OCI-LY7 (cell line): ENCODE results near the gene ROBO3. TPM values are rescaled to one million over a fixed set of nuclear protein-coding genes. Genes with fewer than 3 reads are reported as not detected.

Experiments used
- BruUV-seq: library from RNA; stranded (reverse); fragments of 400-500 nt; replicated peaks from 2 replicates; lab custom pipeline; 2021; lab: Mats Ljungman, UMichigan
- CTCF ChIA-PET: fragments of 300-600 bp; sonication (Branson Sonifier 250); formaldehyde crosslinking; loops from one replicate; lab custom pipeline; 2022; ENCODE audit warnings: antibody characterized with exemption; ENCODE audit not compliant: unreplicated experiment; lab: Charles Lee
- POLR2A ChIA-PET: fragments of 300-600 bp; sonication (Branson Sonifier 250); formaldehyde crosslinking; loops from one replicate; lab custom pipeline; 2022; ENCODE audit warnings: antibody characterized with exemption; lab: Charles Lee
- DNase-seq: peaks from one replicate; pipeline ENCODE4 v3.0.0-alpha.2; 2015; ENCODE audit warnings: low spot score
- H2AFZ ChIP-seq: fragments of 200-600 bp; sonication (generic), shearing (Covaris generic); 2 replicates; pipeline ENCODE4 v1.6.1; 2014; ENCODE audit warnings: mild to moderate bottlenecking, antibody characterized with exemption, low read length, moderate library complexity
- H3K27ac ChIP-seq: fragments of 200-600 bp; sonication (generic); 2 replicates; pipeline ENCODE4 v1.5.1; 2014; ENCODE audit warnings: mixed run types, low read depth, mild to moderate bottlenecking, moderate library complexity, low read length, inconsistent platforms; ENCODE audit not compliant: poor library complexity, severe bottlenecking
- H3K36me3 ChIP-seq: fragments of 200-600 bp; sonication (generic); 2 replicates; pipeline ENCODE4 v1.6.1; 2014; ENCODE audit warnings: mild to moderate bottlenecking, antibody characterized with exemption, low read length, moderate library complexity, mixed read lengths; ENCODE audit not compliant: insufficient read depth
- H3K4me1 ChIP-seq: fragments of 200-600 bp; sonication (generic); 2 replicates; pipeline ENCODE4 v1.5.1; 2014; ENCODE audit warnings: mild to moderate bottlenecking, low read length; ENCODE audit not compliant: insufficient read depth, poor library complexity, severe bottlenecking
- H3K4me2 ChIP-seq: fragments of 200-600 bp; sonication (generic); 2 replicates; pipeline ENCODE4 v1.6.1; 2014; ENCODE audit warnings: mild to moderate bottlenecking, low read length
- H3K4me3 ChIP-seq: fragments of 200-600 bp; sonication (generic); 2 replicates; pipeline ENCODE4 v1.5.1; 2014; ENCODE audit warnings: mild to moderate bottlenecking, low read depth, low read length; ENCODE audit not compliant: poor library complexity, severe bottlenecking
- H3K79me2 ChIP-seq: fragments of 200-600 bp; sonication (generic); 2 replicates; pipeline ENCODE4 v1.6.1; 2016; ENCODE audit warnings: low read depth, mild to moderate bottlenecking, low read length, moderate library complexity, mixed read lengths; ENCODE audit not compliant: insufficient read depth
- H3K9me2 ChIP-seq: fragments of 200-600 bp; sonication (generic); 2 replicates; pipeline ENCODE4 v1.6.1; 2016; ENCODE audit warnings: mild to moderate bottlenecking, low read length, mixed read lengths; ENCODE audit not compliant: insufficient read depth
- H3K9me3 ChIP-seq: fragments of 200-600 bp; sonication (generic); 2 replicates; pipeline ENCODE4 v1.6.1; 2014; ENCODE audit warnings: mild to moderate bottlenecking, mixed run types, low read length, mixed read lengths
- H4K20me1 ChIP-seq: fragments of 200-600 bp; sonication (generic); 2 replicates; pipeline ENCODE4 v1.6.1; 2014; ENCODE audit warnings: mild to moderate bottlenecking, antibody characterized with exemption, low read length, moderate library complexity, mixed read lengths; ENCODE audit not compliant: insufficient read depth
- CTCF ChIP-seq: fragments of 200-600 bp; sonication (generic); conservative IDR thresholded peaks from 2 replicates; pipeline ENCODE4 v1.5.1; 2014; ENCODE audit warnings: mild to moderate bottlenecking, antibody characterized with exemption, low read length, moderate library complexity, mixed read lengths
- EZH2phosphoT487 ChIP-seq: fragments of 200-600 bp; sonication (generic); IDR thresholded peaks from 2 replicates; pipeline ENCODE4 v1.6.1; 2018; ENCODE audit warnings: low read depth, borderline replicate concordance, mild to moderate bottlenecking, mixed run types, antibody characterized with exemption, low read length, moderate library complexity, mixed read lengths
- intact Hi-C: fragments of 100-400 bp; cut with micrococcal nuclease; formaldehyde crosslinking; loops from one replicate; pipeline ENCODE4 v1.10.0; 2022; ENCODE audit not compliant: unreplicated experiment
- total RNA-seq, 2 experiments: library from RNA; depleted of rRNA in 1 of 2; stranded (reverse); fragments of >200 nt in 1 of 2; shearing (Covaris generic) in 1 of 2; gene quantifications; 2 replicates each; pipeline ENCODE4 v1.2.3, GENCODE V29; 2014 to 2022

The ROBO3 gene
- total RNA-seq, 2 experiments from 2014 or later = 0.19 TPM; not detected in 1

GRCh38 chr11:124835918-124836317 is 29.3 kb upstream of the ROBO3 start:
- BruUV-seq = no TSS peak
- DNase-seq = no peak
- H2AFZ ChIP-seq = peak overlapping the region; percentile 99
- ChIA-PET POLR2A (interaction anchor here (0.6 to 1.8 kb wide), 14 partner anchors 9 to 1051 kb away, joined by 3 to 11 read pairs (median 4); partner anchors contain the start of genes MSANTD2 and TMEM218), CTCF (interaction anchor here (1.0 kb wide), 1 partner anchor 74 kb away, joined by 3 read pairs; the partner anchor contains the start of gene ESAM)
- H3K27ac ChIP-seq = peak overlapping the region; percentile 70
- H3K4me1 ChIP-seq = peaks cover 30% of the 10 kb centered on the region
- H3K9me2 ChIP-seq = no peaks in the 10 kb centered on the region
- H4K20me1 ChIP-seq = no peaks in the 10 kb centered on the region
- H3K9me3 ChIP-seq = no peaks in the 10 kb centered on the region
- peak overlapping the region; percentile 66 for H3K4me2 ChIP-seq
- peak overlapping the region; percentile 52 for H3K4me3 ChIP-seq
- H3K36me3 ChIP-seq = no peaks in the 10 kb centered on the region
- no peaks in the 10 kb centered on the region for H3K79me2 ChIP-seq
- TF ChIP-seq CTCF (no peak), EZH2phosphoT487 (no peak)
- intact Hi-C loops = loop anchor here (2.0 to 5.0 kb wide), 3 partner anchors 35 to 306 kb away; partner anchors contain the start of gene MSANTD2

GRCh38 chr11:124837491-124837856 is 27.8 kb upstream of the ROBO3 start:
- Histone ChIP-seq H3K9me3 (no peaks in the 10 kb centered on the region), H3K4me1 (peaks cover 30% of the 10 kb centered on the region), H3K4me3 (peak overlapping the region; percentile 52), H3K36me3 (no peaks in the 10 kb centered on the region), H4K20me1 (no peaks in the 10 kb centered on the region), H3K9me2 (no peaks in the 10 kb centered on the region), H3K27ac (peak overlapping the region; percentile 70), H3K79me2 (no peaks in the 10 kb centered on the region), H3K4me2 (peak overlapping the region; percentile 65), H2AFZ (peak overlapping the region; percentile 99; the same call in 1 of the 2 replicates)
- DNase-seq = peak; percentile 82
- BruUV-seq = no TSS peak
- POLR2A ChIA-PET = interaction anchor here (0.6 to 1.8 kb wide), 4 partner anchors 36 to 376 kb away, joined by 3 to 11 read pairs (median 8); partner anchors contain the start of gene MSANTD2
- CTCF ChIA-PET = interaction anchor here (0.6 to 1.0 kb wide), 5 partner anchors 79 to 1575 kb away, joined by 3 to 5 read pairs (median 3); partner anchors contain the start of gene TBRG1
- intact Hi-C loops = loop anchor here (1.0 to 5.0 kb wide), 6 partner anchors 37 to 305 kb away; partner anchors contain the start of gene MSANTD2
- TF ChIP-seq CTCF (peak; percentile 72), EZH2phosphoT487 (no peak)

GRCh38 chr11:124838805-124839127 is 26.5 kb upstream of the ROBO3 start:
- no TSS peak for BruUV-seq
- DNase-seq = no peak
- intact Hi-C loops = loop anchor here (5.0 kb wide), 2 partner anchors 91 to 304 kb away; no protein-coding TSS in a partner anchor
- Histone ChIP-seq H4K20me1 (no peaks in the 10 kb centered on the region), H3K9me2 (no peaks in the 10 kb centered on the region), H2AFZ (no peak overlapping the region), H3K36me3 (no peaks in the 10 kb centered on the region), H3K79me2 (no peaks in the 10 kb centered on the region), H3K9me3 (no peaks in the 10 kb centered on the region), H3K4me2 (no peak overlapping the region), H3K4me3 (no peak overlapping the region), H3K4me1 (peaks cover 30% of the 10 kb centered on the region), H3K27ac (no peak overlapping the region)
- ChIA-PET POLR2A (interaction anchor here (0.7 kb wide), 1 partner anchor 44 kb away, joined by 4 read pairs; no protein-coding TSS in a partner anchor), CTCF (no interaction called here)
- TF ChIP-seq EZH2phosphoT487 (no peak), CTCF (no peak)
